Subcutaneous abdominal adipose tissue (tissue), 5 donors: ENCODE data around the gene SLC18A3.

Experiments used
- H3K27ac ChIP-seq: one replicate; pipeline ENCODE4 v1.7.0; 2013; ENCODE audit warnings: low read depth, mild to moderate bottlenecking, inconsistent platforms, low read length, moderate library complexity
- H3K27me3 ChIP-seq, 5 donors: one replicate each; pipeline ENCODE4 v1.7.0; 2013; ENCODE audit warnings: low read length in 5 of 5, inconsistent platforms in 1 of 5; ENCODE audit not compliant: control insufficient read depth in 5 of 5, insufficient read depth in 4 of 5
- H3K36me3 ChIP-seq, 5 donors: one replicate each; pipeline ENCODE4 v1.7.0; 2013; ENCODE audit warnings: low read length in 5 of 5; ENCODE audit not compliant: control insufficient read depth in 5 of 5, insufficient read depth in 5 of 5
- H3K4me1 ChIP-seq, 5 donors: one replicate each; pipeline ENCODE4 v1.7.0; 2013; ENCODE audit warnings: low read length in 5 of 5, mild to moderate bottlenecking in 3 of 5, moderate library complexity in 1 of 5; ENCODE audit not compliant: control insufficient read depth in 5 of 5, insufficient read depth in 5 of 5
- H3K4me3 ChIP-seq, 5 donors: one replicate each; pipeline ENCODE4 v1.7.0; 2013; ENCODE audit warnings: low read length in 5 of 5, low read depth in 1 of 5
- H3K9ac ChIP-seq, 5 donors: one replicate each; pipeline ENCODE4 v1.7.0; 2013; ENCODE audit warnings: low read length in 5 of 5, mild to moderate bottlenecking in 4 of 5, moderate library complexity in 3 of 5
- H3K9me3 ChIP-seq, 5 donors: one replicate each; pipeline ENCODE4 v1.7.0; 2013; ENCODE audit warnings: low read length in 5 of 5; ENCODE audit not compliant: control insufficient read depth in 5 of 5
- donor health status: healthy.
- donor health status: healthy.
- donor health status: healthy.
- donor health status: healthy.
- donor health status: healthy.

SLC18A3 gene

DNA sequence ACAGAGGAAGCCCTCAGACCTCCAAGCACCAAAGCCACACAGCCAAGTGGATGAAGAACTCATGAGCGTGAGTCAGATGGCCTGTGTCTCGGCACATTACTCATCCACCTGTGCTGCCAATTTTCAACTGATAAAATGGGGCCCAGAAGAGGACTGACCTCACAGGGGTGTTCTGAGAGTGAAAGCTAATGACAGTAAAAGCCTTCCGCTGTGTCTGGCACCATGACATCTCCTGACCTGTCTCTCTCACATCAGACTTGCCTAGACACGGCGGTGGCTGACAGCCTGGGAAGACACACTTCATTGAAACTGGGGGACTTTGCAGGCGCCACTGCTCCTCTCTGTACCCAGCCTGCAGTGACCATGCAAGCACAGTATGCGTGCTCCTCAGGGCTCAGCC is 8.3 kb upstream of the SLC18A3 start:
- Histone ChIP-seq H3K4me3 (no peak overlapping the region), H3K9ac (no peak overlapping the region), H3K9me3 (no peaks in the 10 kb centered on the region), H3K36me3 (no peaks in the 10 kb centered on the region), H3K4me1 (no peaks in the 10 kb centered on the region), H3K27ac (no peak overlapping the region), H3K27me3 (peaks cover 0 to 24% (median 22%) of the 10 kb centered on the region in 5 donors)

DNA sequence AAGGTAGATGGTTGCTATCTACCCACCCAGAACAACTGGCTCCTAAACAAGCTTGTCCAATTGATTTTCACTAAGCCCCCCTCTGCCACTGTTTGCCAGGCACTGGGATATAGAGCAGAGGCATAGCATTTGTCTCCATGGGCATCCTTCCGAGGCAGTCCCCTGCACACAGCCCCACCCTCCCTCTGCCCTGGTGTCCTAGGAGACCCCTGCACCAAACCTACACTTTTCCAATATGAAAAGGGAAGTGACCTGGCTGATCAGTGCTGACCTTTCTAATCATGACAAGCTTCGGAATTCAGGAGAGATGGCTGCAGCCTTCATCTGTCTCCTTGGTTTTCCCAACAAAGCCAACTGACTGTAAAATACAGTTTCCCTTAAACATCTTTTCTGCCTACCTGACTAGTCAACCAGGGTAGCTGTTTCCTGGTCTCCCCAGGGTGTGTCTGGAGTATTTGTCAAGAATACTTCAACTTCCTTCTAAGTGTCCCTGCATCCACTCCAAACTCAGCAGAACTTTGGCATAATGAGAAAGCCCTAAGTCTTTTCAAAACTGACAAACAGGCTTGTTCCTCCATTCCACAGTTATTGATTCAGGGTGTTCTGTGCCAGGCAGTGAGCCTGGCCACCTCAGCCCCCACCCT is 7.6 kb upstream of the SLC18A3 start:
- Histone ChIP-seq H3K27me3 (peaks cover under 1 to 26% (median 25%) of the 10 kb centered on the region in 5 donors), H3K4me3 (no peak overlapping the region), H3K9ac (no peak overlapping the region), H3K36me3 (no peaks in the 10 kb centered on the region), H3K4me1 (peaks cover 0 to 5% (median 0%) of the 10 kb centered on the region in 5 donors), H3K9me3 (no peaks in the 10 kb centered on the region), H3K27ac (no peak overlapping the region)

GRCh38 chr10:49605216-49605938 is 4.7 kb upstream of the SLC18A3 start:
- Histone ChIP-seq H3K27me3 (peaks cover 16 to 44% (median 38%) of the 10 kb centered on the region in 5 donors), H3K27ac (no peak overlapping the region), H3K9me3 (no peaks in the 10 kb centered on the region), H3K36me3 (no peaks in the 10 kb centered on the region), H3K9ac (no peak overlapping the region), H3K4me1 (peaks cover 0 to 6% (median under 1%) of the 10 kb centered on the region in 5 donors), H3K4me3 (no peak overlapping the region)

DNA sequence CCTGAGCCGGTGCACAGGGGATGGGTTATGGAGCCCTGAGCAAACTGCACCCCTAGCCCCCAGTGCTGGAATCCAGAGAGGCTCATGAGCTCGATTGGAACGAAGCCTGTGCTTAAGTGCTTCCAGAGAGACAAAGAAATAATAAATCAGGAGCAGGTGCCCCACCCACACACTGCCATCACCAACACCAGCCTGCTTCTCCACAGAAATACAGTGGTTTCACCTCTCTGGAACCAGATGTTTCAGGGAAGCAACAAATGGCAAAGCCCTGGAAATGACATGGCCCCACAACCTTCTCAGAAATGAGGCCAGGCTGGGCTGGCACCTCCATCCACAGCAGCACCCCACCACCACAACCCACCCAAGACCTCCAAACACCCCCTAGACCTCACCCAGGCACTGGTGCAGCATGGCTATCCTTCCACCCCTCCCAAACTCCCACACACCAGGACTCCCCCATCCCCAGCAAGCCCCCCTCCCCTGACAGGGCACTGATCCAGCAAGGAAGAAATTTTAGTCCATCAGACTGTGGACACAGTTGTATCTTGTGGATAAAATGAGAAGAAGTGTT is 4.1 kb upstream of the SLC18A3 start:
- Histone ChIP-seq H3K9me3 (peaks cover 0 to under 1% (median 0%) of the 10 kb centered on the region in 5 donors), H3K27me3 (peaks cover 22 to 50% (median 41%) of the 10 kb centered on the region in 5 donors), H3K27ac (no peak overlapping the region), H3K36me3 (no peaks in the 10 kb centered on the region), H3K4me1 (peaks cover 0 to 12% (median 7%) of the 10 kb centered on the region in 5 donors), H3K9ac (no peak overlapping the region), H3K4me3 (no peak overlapping the region)

GRCh38 chr10:49606981-49607535 is 3.1 kb upstream of the SLC18A3 start:
- Histone ChIP-seq H3K9me3 (peaks cover 0 to 8% (median 0%) of the 10 kb centered on the region in 5 donors), H3K27me3 (peaks cover 32 to 54% (median 48%) of the 10 kb centered on the region in 5 donors), H3K4me3 (no peak overlapping the region), H3K27ac (no peak overlapping the region), H3K36me3 (no peaks in the 10 kb centered on the region), H3K4me1 (peaks cover 0 to 20% (median 13%) of the 10 kb centered on the region in 5 donors), H3K9ac (no peak overlapping the region)

DNA sequence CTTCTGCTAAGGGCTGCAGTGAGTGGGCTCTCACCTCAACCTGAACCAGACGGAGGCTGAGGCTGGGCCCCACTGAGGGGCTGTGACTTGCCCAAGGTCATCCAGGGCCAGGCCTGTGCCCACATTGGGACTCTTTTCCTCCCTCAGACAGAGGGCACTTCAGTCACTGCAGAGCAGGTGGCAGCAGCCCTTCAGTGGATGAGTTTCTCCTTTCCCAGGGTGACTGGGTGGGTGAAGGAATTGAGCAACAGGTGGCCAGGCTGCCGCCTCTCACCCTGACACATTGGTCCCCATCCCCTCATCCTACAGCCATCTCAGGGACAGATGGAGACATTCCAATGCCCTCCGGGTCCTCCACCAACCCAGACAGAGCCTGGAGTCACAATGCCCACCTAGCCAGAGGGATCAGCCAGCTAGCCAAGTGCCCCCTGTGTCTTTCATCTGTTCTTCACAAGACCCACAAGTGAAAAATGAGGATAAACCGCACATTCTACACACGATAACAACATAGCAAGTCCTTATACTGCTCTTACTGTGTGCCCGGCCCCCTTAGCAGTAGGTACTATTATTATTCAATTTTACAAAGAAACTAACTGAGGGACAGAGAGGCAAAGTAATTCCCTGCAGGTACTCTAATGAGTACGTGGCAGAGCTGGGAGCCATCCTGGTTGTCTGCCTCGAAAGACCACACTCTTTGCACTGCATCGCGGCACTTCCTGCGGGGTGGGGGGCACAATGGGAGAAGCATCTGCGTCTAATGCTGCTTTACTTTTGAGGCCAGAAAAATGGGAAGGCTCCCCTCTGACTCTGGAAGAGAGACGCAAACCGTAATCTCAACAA is 1.7 kb upstream of the SLC18A3 start:
- Histone ChIP-seq H3K9ac (no peak overlapping the region), H3K4me3 (no peak overlapping the region), H3K36me3 (no peaks in the 10 kb centered on the region), H3K27me3 (peaks cover 44 to 58% (median 55%) of the 10 kb centered on the region in 5 donors), H3K4me1 (peaks cover 0 to 20% (median 13%) of the 10 kb centered on the region in 5 donors), H3K9me3 (peaks cover 0 to 8% (median 0%) of the 10 kb centered on the region in 5 donors), H3K27ac (no peak overlapping the region)

- Histone ChIP-seq H3K27ac (no peak overlapping the region), H3K4me1 (peaks cover 0 to 20% (median 13%) of the 10 kb centered on the region in 5 donors), H3K36me3 (no peaks in the 10 kb centered on the region), H3K4me3 (no peak overlapping the region), H3K9ac (no peak overlapping the region), H3K27me3 (peaks cover 49 to 64% (median 59%) of the 10 kb centered on the region in 5 donors), H3K9me3 (peaks cover 0 to 8% (median 0%) of the 10 kb centered on the region in 5 donors)
Observed at GRCh38 chr10:49609006-49609282, 1.2 kb upstream of the SLC18A3 start.

GRCh38 chr10:49609283-49610113 is 612 bp upstream of the SLC18A3 start:
- Histone ChIP-seq H3K27ac (no peak overlapping the region), H3K9ac (no peak overlapping the region), H3K4me1 (peaks cover 0 to 20% (median 13%) of the 10 kb centered on the region in 5 donors), H3K27me3 (peaks cover 49 to 66% (median 58%) of the 10 kb centered on the region in 5 donors), H3K4me3 (no peak overlapping the region), H3K9me3 (peaks cover 0 to 8% (median 0%) of the 10 kb centered on the region in 5 donors), H3K36me3 (no peaks in the 10 kb centered on the region)
